HEK293 (cell line): Measurements from ENCODE around the gene FLYWCH1.

Experiments used
- EGR2 ChIP-seq: fragments of 450-650 bp; formaldehyde crosslinking; IDR thresholded peaks from 2 replicates; pipeline ENCODE4 v1.5.1; 2016; ENCODE audit warnings: low read depth, missing biosample characterization, missing genetic modification characterization
- HOXC10 ChIP-seq: sonication (generic); formaldehyde crosslinking; IDR thresholded peaks from 2 replicates; pipeline ENCODE4 v1.8.1; 2023; ENCODE audit warnings: mild to moderate bottlenecking, missing genetic modification reagents
- SCRT1 ChIP-seq: fragments of 450-650 bp; formaldehyde crosslinking; IDR thresholded peaks from 2 replicates; pipeline ENCODE4 v1.5.1; 2016; ENCODE audit warnings: missing biosample characterization, missing genetic modification characterization, borderline replicate concordance
- ZBTB1 ChIP-seq: fragments of 450-650 bp; formaldehyde crosslinking; IDR thresholded peaks from 2 replicates; pipeline ENCODE4 v1.5.1; 2016; ENCODE audit warnings: missing biosample characterization, missing genetic modification characterization
- ZBTB17 ChIP-seq: fragments of 450-650 bp; formaldehyde crosslinking; IDR thresholded peaks from 2 replicates; pipeline ENCODE4 v1.5.1; 2016; ENCODE audit warnings: missing biosample characterization, missing genetic modification characterization
- ZBTB21 ChIP-seq: fragments of 450-650 bp; formaldehyde crosslinking; IDR thresholded peaks from 2 replicates; pipeline ENCODE4 v1.5.1; 2017; ENCODE audit warnings: missing biosample characterization, missing genetic modification characterization
- ZFP3 ChIP-seq: fragments of 450-650 bp; formaldehyde crosslinking; IDR thresholded peaks from 2 replicates; pipeline ENCODE4 v1.5.1; 2016; ENCODE audit warnings: low read depth, missing biosample characterization, missing genetic modification characterization
- ZFP37 ChIP-seq: fragments of 450-650 bp; formaldehyde crosslinking; IDR thresholded peaks from 2 replicates; pipeline ENCODE4 v1.5.1; 2016; ENCODE audit warnings: missing biosample characterization, missing genetic modification characterization
- ZFP41 ChIP-seq: fragments of 450-650 bp; formaldehyde crosslinking; IDR thresholded peaks from 2 replicates; pipeline ENCODE4 v1.5.1; 2016; ENCODE audit warnings: missing biosample characterization, missing genetic modification characterization, borderline replicate concordance
- ZFP69B ChIP-seq: fragments of 450-650 bp; formaldehyde crosslinking; IDR thresholded peaks from 2 replicates; pipeline ENCODE4 v1.5.1; 2016; ENCODE audit warnings: missing biosample characterization, missing genetic modification characterization
- ZNF214 ChIP-seq: fragments of 450-650 bp; formaldehyde crosslinking; IDR thresholded peaks from 2 replicates; pipeline ENCODE4 v1.5.1; 2017; ENCODE audit warnings: missing biosample characterization, mild to moderate bottlenecking, missing genetic modification characterization, borderline replicate concordance
- ZNF324 ChIP-seq: fragments of 450-650 bp; formaldehyde crosslinking; IDR thresholded peaks from 2 replicates; pipeline ENCODE4 v1.5.1; 2016; ENCODE audit warnings: missing biosample characterization, missing genetic modification characterization
- ZNF37A ChIP-seq: fragments of 450-650 bp; IDR thresholded peaks from 2 replicates; pipeline ENCODE4 v1.5.1; 2018; ENCODE audit warnings: missing biosample characterization, missing genetic modification characterization
- ZNF404 ChIP-seq: fragments of 450-650 bp; formaldehyde crosslinking; IDR thresholded peaks from 2 replicates; pipeline ENCODE4 v1.5.1; 2017; ENCODE audit warnings: missing biosample characterization, missing genetic modification characterization
- ZNF423 ChIP-seq: fragments of 450-650 bp; formaldehyde crosslinking; IDR thresholded peaks from 2 replicates; pipeline ENCODE4 v1.5.1; 2016; ENCODE audit warnings: missing biosample characterization, missing genetic modification characterization
- ZNF529 ChIP-seq: fragments of 450-650 bp; formaldehyde crosslinking; IDR thresholded peaks from 2 replicates; pipeline ENCODE4 v1.5.1; 2017; ENCODE audit warnings: missing genetic modification characterization, missing biosample characterization; ENCODE audit not compliant: insufficient replicate concordance
- ZNF548 ChIP-seq: fragments of 450-650 bp; formaldehyde crosslinking; IDR thresholded peaks from 2 replicates; pipeline ENCODE4 v1.5.1; 2016; ENCODE audit warnings: missing biosample characterization, missing genetic modification characterization
- ZNF677 ChIP-seq: fragments of 450-650 bp; IDR thresholded peaks from 2 replicates; pipeline ENCODE4 v1.5.0; 2018; ENCODE audit warnings: missing biosample characterization, mild to moderate bottlenecking, missing genetic modification characterization, moderate library complexity
- ZNF776 ChIP-seq: fragments of 450-650 bp; formaldehyde crosslinking; IDR thresholded peaks from 2 replicates; pipeline ENCODE4 v1.5.0; 2017; ENCODE audit warnings: missing biosample characterization, missing genetic modification characterization, borderline replicate concordance
- ZNF837 ChIP-seq: fragments of 450-650 bp; formaldehyde crosslinking; IDR thresholded peaks from 2 replicates; pipeline ENCODE4 v1.5.1; 2016; ENCODE audit warnings: missing biosample characterization, missing genetic modification characterization
- ZNF843 ChIP-seq: fragments of 450-650 bp; formaldehyde crosslinking; IDR thresholded peaks from 2 replicates; pipeline ENCODE4 v1.5.1; 2016; ENCODE audit warnings: missing biosample characterization, missing genetic modification characterization
- ZSCAN30 ChIP-seq: fragments of 450-650 bp; IDR thresholded peaks from 2 replicates; pipeline ENCODE4 v1.5.1; 2018; ENCODE audit warnings: missing biosample characterization, mild to moderate bottlenecking, missing genetic modification characterization, moderate library complexity
- TF ChIP-seq, protein P1 (sequence below): fragments of 450-650 bp; formaldehyde crosslinking; IDR thresholded peaks from 2 replicates; pipeline ENCODE4 v1.5.0; 2017; ENCODE audit warnings: missing biosample characterization, missing genetic modification characterization, borderline replicate concordance
- TF ChIP-seq, protein P2 (sequence below): fragments of 450-650 bp; formaldehyde crosslinking; IDR thresholded peaks from 2 replicates; pipeline ENCODE4 v1.5.1; 2016; ENCODE audit warnings: missing biosample characterization, missing genetic modification characterization, borderline replicate concordance
- TF ChIP-seq, protein P3 (sequence below): fragments of 450-650 bp; formaldehyde crosslinking; IDR thresholded peaks from 2 replicates; pipeline ENCODE4 v1.5.1; 2016; ENCODE audit warnings: missing biosample characterization, missing genetic modification characterization
- TF ChIP-seq, protein P4 (sequence below): fragments of 450-650 bp; formaldehyde crosslinking; IDR thresholded peaks from 2 replicates; pipeline ENCODE4 v1.5.1; 2017; ENCODE audit warnings: missing biosample characterization, missing genetic modification characterization
- TF ChIP-seq, protein P5 (sequence below): fragments of 450-650 bp; formaldehyde crosslinking; IDR thresholded peaks from 2 replicates; pipeline ENCODE4 v1.5.1; 2017; ENCODE audit warnings: missing biosample characterization, missing genetic modification characterization

Gene FLYWCH1

DNA sequence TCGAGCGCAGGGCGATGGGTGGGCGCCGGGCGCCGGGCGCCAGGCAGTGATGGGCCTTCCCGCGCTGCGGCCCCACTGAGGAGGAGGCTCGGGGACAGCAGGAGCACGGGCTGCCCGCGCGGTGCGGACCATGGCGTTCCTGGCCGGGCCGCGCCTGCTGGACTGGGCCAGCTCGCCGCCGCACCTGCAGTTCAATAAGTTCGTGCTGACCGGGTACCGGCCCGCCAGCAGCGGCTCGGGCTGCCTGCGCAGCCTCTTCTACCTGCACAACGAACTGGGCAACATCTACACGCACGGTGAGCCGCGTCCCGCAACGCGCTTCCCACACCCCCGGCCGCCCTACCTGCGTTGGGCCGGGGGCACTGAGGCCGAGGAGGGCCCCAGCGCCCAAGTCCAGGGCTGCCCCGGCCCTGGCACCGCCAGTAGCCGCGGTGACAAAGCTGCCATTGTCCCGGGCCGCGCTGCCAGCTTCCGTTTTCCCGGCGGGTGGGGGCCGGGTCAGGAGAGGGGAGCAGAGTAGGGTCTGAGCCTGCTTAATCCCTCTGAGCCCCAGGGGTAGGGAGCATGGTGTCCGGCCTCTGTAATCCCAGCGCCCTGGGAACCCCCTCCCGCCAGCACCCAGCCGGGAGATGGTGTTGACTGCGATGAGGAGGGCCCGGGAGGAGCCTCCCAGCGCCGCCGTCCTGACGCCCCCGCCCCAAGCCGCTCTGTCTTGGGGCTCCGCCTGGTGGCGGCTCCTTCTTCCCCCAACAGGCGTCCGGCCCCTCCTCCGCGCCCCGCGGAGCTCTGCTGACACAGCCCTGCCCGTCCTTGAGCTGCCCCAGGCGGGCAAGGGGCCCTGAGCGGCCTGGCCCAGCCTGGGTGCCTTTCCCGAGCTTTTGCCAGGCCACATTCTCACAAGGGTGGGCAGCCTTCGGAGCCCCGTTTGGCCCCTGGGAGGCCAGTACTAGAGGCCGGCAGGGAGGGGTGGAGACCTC lies 58.1 kb downstream of the FLYWCH1 start (continued):
- no peak for TF ChIP-seq ZNF776 (tag by site-specific recombination)
- TF ChIP-seq ZSCAN30 (tag by site-specific recombination): peak; percentile 75
- no peak for TF ChIP-seq ZNF529
- peak; percentile 57 for TF ChIP-seq ZBTB17 (tag by site-specific recombination)
- TF ChIP-seq, protein P1, sequence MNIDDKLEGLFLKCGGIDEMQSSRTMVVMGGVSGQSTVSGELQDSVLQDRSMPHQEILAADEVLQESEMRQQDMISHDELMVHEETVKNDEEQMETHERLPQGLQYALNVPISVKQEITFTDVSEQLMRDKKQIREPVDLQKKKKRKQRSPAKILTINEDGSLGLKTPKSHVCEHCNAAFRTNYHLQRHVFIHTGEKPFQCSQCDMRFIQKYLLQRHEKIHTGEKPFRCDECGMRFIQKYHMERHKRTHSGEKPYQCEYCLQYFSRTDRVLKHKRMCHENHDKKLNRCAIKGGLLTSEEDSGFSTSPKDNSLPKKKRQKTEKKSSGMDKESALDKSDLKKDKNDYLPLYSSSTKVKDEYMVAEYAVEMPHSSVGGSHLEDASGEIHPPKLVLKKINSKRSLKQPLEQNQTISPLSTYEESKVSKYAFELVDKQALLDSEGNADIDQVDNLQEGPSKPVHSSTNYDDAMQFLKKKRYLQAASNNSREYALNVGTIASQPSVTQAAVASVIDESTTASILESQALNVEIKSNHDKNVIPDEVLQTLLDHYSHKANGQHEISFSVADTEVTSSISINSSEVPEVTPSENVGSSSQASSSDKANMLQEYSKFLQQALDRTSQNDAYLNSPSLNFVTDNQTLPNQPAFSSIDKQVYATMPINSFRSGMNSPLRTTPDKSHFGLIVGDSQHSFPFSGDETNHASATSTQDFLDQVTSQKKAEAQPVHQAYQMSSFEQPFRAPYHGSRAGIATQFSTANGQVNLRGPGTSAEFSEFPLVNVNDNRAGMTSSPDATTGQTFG (tag by site-specific recombination): no peak
- TF ChIP-seq ZNF37A (tag by site-specific recombination): no peak
- peak; percentile 67; the same call in 1 of the 2 replicates for TF ChIP-seq ZFP37
- TF ChIP-seq ZNF677 (tag by site-specific recombination): no peak
- no peak for TF ChIP-seq ZNF404 (tag by site-specific recombination)
- no peak for TF ChIP-seq ZFP3 (tag by site-specific recombination)
- TF ChIP-seq, protein P2, sequence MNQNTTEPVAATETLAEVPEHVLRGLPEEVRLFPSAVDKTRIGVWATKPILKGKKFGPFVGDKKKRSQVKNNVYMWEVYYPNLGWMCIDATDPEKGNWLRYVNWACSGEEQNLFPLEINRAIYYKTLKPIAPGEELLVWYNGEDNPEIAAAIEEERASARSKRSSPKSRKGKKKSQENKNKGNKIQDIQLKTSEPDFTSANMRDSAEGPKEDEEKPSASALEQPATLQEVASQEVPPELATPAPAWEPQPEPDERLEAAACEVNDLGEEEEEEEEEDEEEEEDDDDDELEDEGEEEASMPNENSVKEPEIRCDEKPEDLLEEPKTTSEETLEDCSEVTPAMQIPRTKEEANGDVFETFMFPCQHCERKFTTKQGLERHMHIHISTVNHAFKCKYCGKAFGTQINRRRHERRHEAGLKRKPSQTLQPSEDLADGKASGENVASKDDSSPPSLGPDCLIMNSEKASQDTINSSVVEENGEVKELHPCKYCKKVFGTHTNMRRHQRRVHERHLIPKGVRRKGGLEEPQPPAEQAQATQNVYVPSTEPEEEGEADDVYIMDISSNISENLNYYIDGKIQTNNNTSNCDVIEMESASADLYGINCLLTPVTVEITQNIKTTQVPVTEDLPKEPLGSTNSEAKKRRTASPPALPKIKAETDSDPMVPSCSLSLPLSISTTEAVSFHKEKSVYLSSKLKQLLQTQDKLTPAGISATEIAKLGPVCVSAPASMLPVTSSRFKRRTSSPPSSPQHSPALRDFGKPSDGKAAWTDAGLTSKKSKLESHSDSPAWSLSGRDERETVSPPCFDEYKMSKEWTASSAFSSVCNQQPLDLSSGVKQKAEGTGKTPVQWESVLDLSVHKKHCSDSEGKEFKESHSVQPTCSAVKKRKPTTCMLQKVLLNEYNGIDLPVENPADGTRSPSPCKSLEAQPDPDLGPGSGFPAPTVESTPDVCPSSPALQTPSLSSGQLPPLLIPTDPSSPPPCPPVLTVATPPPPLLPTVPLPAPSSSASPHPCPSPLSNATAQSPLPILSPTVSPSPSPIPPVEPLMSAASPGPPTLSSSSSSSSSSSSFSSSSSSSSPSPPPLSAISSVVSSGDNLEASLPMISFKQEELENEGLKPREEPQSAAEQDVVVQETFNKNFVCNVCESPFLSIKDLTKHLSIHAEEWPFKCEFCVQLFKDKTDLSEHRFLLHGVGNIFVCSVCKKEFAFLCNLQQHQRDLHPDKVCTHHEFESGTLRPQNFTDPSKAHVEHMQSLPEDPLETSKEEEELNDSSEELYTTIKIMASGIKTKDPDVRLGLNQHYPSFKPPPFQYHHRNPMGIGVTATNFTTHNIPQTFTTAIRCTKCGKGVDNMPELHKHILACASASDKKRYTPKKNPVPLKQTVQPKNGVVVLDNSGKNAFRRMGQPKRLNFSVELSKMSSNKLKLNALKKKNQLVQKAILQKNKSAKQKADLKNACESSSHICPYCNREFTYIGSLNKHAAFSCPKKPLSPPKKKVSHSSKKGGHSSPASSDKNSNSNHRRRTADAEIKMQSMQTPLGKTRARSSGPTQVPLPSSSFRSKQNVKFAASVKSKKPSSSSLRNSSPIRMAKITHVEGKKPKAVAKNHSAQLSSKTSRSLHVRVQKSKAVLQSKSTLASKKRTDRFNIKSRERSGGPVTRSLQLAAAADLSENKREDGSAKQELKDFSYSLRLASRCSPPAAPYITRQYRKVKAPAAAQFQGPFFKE (tag by site-specific recombination): no peak
- TF ChIP-seq, protein P3, sequence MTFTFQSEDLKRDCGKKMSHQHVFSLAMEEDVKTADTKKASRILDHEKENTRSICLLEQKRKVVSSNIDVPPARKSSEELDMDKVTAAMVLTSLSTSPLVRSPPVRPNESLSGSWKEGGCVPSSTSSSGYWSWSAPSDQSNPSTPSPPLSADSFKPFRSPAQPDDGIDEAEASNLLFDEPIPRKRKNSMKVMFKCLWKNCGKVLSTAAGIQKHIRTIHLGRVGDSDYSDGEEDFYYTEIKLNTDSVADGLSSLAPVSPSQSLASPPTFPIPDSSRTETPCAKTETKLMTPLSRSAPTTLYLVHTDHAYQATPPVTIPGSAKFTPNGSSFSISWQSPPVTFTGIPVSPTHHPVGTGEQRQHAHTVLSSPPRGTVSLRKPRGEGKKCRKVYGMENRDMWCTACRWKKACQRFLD (tag by site-specific recombination): peak; percentile 35; the same call in 1 of the 2 replicates
- peak; percentile 65 for TF ChIP-seq ZNF423 (tag by site-specific recombination)
- TF ChIP-seq SCRT1 (tag by site-specific recombination): no peak
- TF ChIP-seq ZNF214: no peak
- TF ChIP-seq ZFP41 (tag by site-specific recombination): no peak
- TF ChIP-seq ZBTB1 (tag by site-specific recombination): no peak
- TF ChIP-seq, protein P4, sequence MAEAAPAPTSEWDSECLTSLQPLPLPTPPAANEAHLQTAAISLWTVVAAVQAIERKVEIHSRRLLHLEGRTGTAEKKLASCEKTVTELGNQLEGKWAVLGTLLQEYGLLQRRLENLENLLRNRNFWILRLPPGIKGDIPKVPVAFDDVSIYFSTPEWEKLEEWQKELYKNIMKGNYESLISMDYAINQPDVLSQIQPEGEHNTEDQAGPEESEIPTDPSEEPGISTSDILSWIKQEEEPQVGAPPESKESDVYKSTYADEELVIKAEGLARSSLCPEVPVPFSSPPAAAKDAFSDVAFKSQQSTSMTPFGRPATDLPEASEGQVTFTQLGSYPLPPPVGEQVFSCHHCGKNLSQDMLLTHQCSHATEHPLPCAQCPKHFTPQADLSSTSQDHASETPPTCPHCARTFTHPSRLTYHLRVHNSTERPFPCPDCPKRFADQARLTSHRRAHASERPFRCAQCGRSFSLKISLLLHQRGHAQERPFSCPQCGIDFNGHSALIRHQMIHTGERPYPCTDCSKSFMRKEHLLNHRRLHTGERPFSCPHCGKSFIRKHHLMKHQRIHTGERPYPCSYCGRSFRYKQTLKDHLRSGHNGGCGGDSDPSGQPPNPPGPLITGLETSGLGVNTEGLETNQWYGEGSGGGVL (tag by site-specific recombination): peak; percentile 86
- TF ChIP-seq ZFP69B (tag by site-specific recombination): no peak
- TF ChIP-seq HOXC10 (CRISPR knock-in tag): no peak
- TF ChIP-seq ZNF324 (tag by site-specific recombination): 0 out of 2 replicates have a peak, but pooled peaks have one; percentile 16
- peak; percentile 72; the same call in 1 of the 2 replicates for TF ChIP-seq ZNF837
- TF ChIP-seq ZBTB21 (tag by site-specific recombination): no peak
- no peak for TF ChIP-seq ZNF843
- TF ChIP-seq, protein P5, sequence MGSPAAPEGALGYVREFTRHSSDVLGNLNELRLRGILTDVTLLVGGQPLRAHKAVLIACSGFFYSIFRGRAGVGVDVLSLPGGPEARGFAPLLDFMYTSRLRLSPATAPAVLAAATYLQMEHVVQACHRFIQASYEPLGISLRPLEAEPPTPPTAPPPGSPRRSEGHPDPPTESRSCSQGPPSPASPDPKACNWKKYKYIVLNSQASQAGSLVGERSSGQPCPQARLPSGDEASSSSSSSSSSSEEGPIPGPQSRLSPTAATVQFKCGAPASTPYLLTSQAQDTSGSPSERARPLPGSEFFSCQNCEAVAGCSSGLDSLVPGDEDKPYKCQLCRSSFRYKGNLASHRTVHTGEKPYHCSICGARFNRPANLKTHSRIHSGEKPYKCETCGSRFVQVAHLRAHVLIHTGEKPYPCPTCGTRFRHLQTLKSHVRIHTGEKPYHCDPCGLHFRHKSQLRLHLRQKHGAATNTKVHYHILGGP (tag by site-specific recombination): no peak
- TF ChIP-seq EGR2 (tag by site-specific recombination): peak; percentile 68
- TF ChIP-seq ZNF548: no peak
